Heart right ventricle (tissue), 16 donors: ENCODE measurements around the gene MMADHC. TPM values are rescaled to one million over a fixed set of nuclear protein-coding genes. Genes with fewer than 3 reads are reported as not detected.

Experiments
- ATAC-seq, 8 donors: fragments of 200-7000 bp; cut with Tn5 transposase; one replicate each; pipeline ENCODE4 v1.9.1; 2020; ENCODE audit warnings: mild to moderate bottlenecking in 8 of 8, moderate library complexity in 8 of 8, moderate number of reproducible peaks in 1 of 8
- DNase-seq, 2 donors: peaks; one replicate each; pipeline ENCODE4 v3.0.0-alpha.2; 2020
- H3K27ac ChIP-seq, 10 donors: fragments of 200-600 bp; sonication (generic) in 2 of 10; one replicate each; pipeline versions ENCODE4 v1.5.0 to v1.8.0; 2020 to 2022; ENCODE audit warnings: mild to moderate bottlenecking in 3 of 10
- H3K27me3 ChIP-seq, 7 donors: fragments of 200-600 bp; one replicate each; pipeline ENCODE4 v1.8.0; 2021 to 2022; ENCODE audit warnings: mild to moderate bottlenecking in 2 of 7
- H3K36me3 ChIP-seq, 9 donors: fragments of 200-600 bp; sonication (generic) in 1 of 9; one replicate each; pipeline versions ENCODE4 v1.5.0 to v1.8.0; 2020 to 2022; ENCODE audit warnings: mild to moderate bottlenecking in 2 of 9
- H3K4me1 ChIP-seq, 9 donors: fragments of 200-600 bp; sonication (generic) in 1 of 9; one replicate each; pipeline versions ENCODE4 v1.5.0 to v1.8.0; 2020 to 2022; ENCODE audit warnings: mild to moderate bottlenecking in 4 of 9
- H3K4me3 ChIP-seq, 10 donors: fragments of 200-600 bp; sonication (generic) in 2 of 10; one replicate each; pipeline versions ENCODE4 v1.5.0 to v1.8.0; 2020 to 2022; ENCODE audit warnings: mild to moderate bottlenecking in 7 of 10, moderate library complexity in 2 of 10
- H3K9me3 ChIP-seq, 11 donors: fragments of 200-600 bp in 10 of 11; sonication (generic) in 2 of 11; one replicate each; pipeline versions ENCODE4 v1.5.0 to v1.8.0; 2013 to 2022; ENCODE audit warnings: mild to moderate bottlenecking in 2 of 11, control low read depth in 1 of 11, moderate library complexity in 1 of 11
- CTCF ChIP-seq, 9 donors: fragments of 200-600 bp; sonication (generic) in 2 of 9; IDR thresholded peaks; one replicate each; pipeline versions ENCODE4 v1.5.0 to v1.8.0; 2021 to 2022; ENCODE audit warnings: antibody characterized with exemption in 9 of 9, mild to moderate bottlenecking in 5 of 9, moderate library complexity in 1 of 9
- WGBS, 2 donors: extraction: QIAGEN DNeasy Blood & Tissue Kit; methylation state at CpG; one replicate each; pipeline ENCODE4 v1.1.7; 2013; ENCODE audit warnings: inconsistent platforms in 1 of 2; 5-methylcytosine and 5-hydroxymethylcytosine counted together
- intact Hi-C, 10 donors: fragments of 100-400 bp; cut with DNase I; formaldehyde crosslinking; loops; one replicate each; pipeline versions ENCODE4 v1.11.1 to v1.14.2; 2022
- polyA plus RNA-seq, 2 donors: library from polyadenylated mRNA; stranded (reverse); fragments of 200-250 nt; gene quantifications; one replicate each; pipeline ENCODE4 v1.2.3, GENCODE V29; 2013
- total RNA-seq, 10 donors: library from RNA; stranded (reverse); fragmentation: NEBNext Ultra II Directional in 3 of 10; extraction: Animal tissue kit (Norgen Biotek cat#: 25700) in 3 of 10; gene quantifications; one replicate each; pipeline versions ENCODE4 v1.2.1 to v1.2.4, GENCODE V29; 2021 to 2023
- donor health status: Arrhythmogenic right ventricular cardiomyopathy.
- donor health status: ischemic (EF 13 %, LVEDD 7.1; RV severe dilation, severe dysfunction).
- donor health status: healthy with polysubstance abuse.
- donor health status: DM: no; HTN: yes; CAD: no.
- donor health status: DM: no; HTN: no; CAD: no.
- donor health status: ischemic (EF 25% LVEDD 6.9; RV normal size, moderate dysfunction).
- donor health status: ischemic (EF 25% LVEDD 5.7; RV mildly dilated, moderate dysfunction).
- donor health status: healthy.
- donor health status: DM: yes; HTN: yes; CAD: no.
- donor health status: Ischemic cardiomyopathy.
- donor health status: ischemic (EF 35%, LVEDD 5.7; RV mildly dilated, moderate dysfunction).
- donor health status: nonischemic (EF 11% LVEDD 7.7; RV severe dilation, severe dysfunction).
- donor health status: DM: yes; HTN: yes; CAD: no.
- donor health status: PGD.
- donor health status: ischemic (EF 29% LVEDD 5.4; RV normal size, mild dysfunction).
- donor health status: nonischemic (EF 23%, LVEDD 6.1; RV moderate dilation, normal function).

Gene MMADHC
- total and polyA plus RNA-seq, 12 donors, result 20.4 to 132 (median 124) TPM

- Histone ChIP-seq H3K27ac (no peak overlapping the region), H3K9me3 (no peaks in the 10 kb centered on the region), H3K27me3 (no peaks in the 10 kb centered on the region), H3K4me1 (no peaks in the 10 kb centered on the region), H3K36me3 (no peaks in the 10 kb centered on the region), H3K4me3 (no peak overlapping the region)
- ATAC-seq (no peak), DNase-seq (no peak)
- TF ChIP-seq CTCF (IDR thresholded peaks at IDR 0.05), result no peak
- intact Hi-C loops, result no loop called here
These were observed 29.9 kb upstream of the MMADHC start for GRCh38 chr2:149617476-149617875.

- intact Hi-C loops, result no loop called here
- ATAC-seq (no peak), DNase-seq (no peak)
- Histone ChIP-seq H3K4me3 (no peak overlapping the region), H3K27ac (no peak overlapping the region), H3K36me3 (no peaks in the 10 kb centered on the region), H3K27me3 (no peaks in the 10 kb centered on the region), H3K9me3 (no peaks in the 10 kb centered on the region), H3K4me1 (peaks cover 0 to 4% (median 0%) of the 10 kb centered on the region in 9 donors)
- WGBS, 2 donors, result 84 to 87% methylated on average over 3 of the region's 3 CpGs
- no peak for TF ChIP-seq CTCF (IDR thresholded peaks at IDR 0.05)
These were observed 29.3 kb upstream of the MMADHC start for GRCh38 chr2:149616681-149617456.

DNA sequence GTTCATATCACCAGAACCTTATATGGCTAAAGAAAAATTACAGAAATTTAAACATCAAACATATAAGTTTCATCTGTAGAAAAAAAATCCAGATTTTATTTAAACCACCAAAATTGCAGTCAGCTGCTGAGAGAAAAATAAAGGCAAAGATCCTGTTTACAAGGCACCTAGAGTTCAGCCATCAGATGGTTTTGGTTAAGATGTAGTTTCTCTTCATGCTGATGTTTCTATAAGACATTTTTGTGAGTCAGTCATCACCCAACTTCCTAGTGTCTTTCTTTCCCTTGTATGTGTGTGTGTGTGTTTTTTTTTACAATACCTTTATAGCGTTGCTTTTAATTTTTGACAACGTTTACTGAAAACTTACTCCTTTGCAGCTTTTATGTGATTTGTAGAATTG lies 26.1 kb upstream of the MMADHC start:
- peaks cover 0 to 7% (median 0%) of the 10 kb centered on the region in 9 donors for H3K4me1 ChIP-seq
- H3K27ac ChIP-seq, result no peak overlapping the region
- no peak overlapping the region for H3K4me3 ChIP-seq
- ATAC-seq, result no peak
- DNase-seq, result no peak
- no peaks in the 10 kb centered on the region for H3K27me3 ChIP-seq
- no peak for TF ChIP-seq CTCF (IDR thresholded peaks at IDR 0.05)
- no peaks in the 10 kb centered on the region for H3K36me3 ChIP-seq
- H3K9me3 ChIP-seq, result peaks cover 0 to 3% (median 0%) of the 10 kb centered on the region in 11 donors
- intact Hi-C loops, result no loop called here
- WGBS, 2 donors, result 91 to 98% methylated on average over 2 of the region's 2 CpGs

GRCh38 chr2:149612122-149612521 lies 24.5 kb upstream of the MMADHC start:
- Histone ChIP-seq H3K27me3 (no peaks in the 10 kb centered on the region), H3K4me1 (peaks cover 0 to 7% (median 0%) of the 10 kb centered on the region in 9 donors), H3K4me3 (no peak overlapping the region), H3K27ac (no peak overlapping the region), H3K36me3 (no peaks in the 10 kb centered on the region), H3K9me3 (peaks cover 0 to 6% (median 0%) of the 10 kb centered on the region in 11 donors)
- ATAC-seq (no peak), DNase-seq (no peak)
- TF ChIP-seq CTCF (IDR thresholded peaks at IDR 0.05), result no peak
- 95 to 97% methylated on average over 1 of the region's 1 CpG for WGBS, 2 donors
- intact Hi-C loops, result no loop called here
